Nephron progenitor cell (in vitro differentiated cells): ENCODE data around the gene SPAM1.
"Not testable (repeated sequence)": the region's sequence is repeated elsewhere in the genome, so short reads cannot be mapped to it uniquely, and the experiment has no call there.

ENCODE experiments used
- DNase-seq: peaks from one replicate; pipeline ENCODE4 v3.0.0; 2021
- H3K27ac Mint-ChIP-seq: 2 replicates; pipeline ENCODE4 v1.8.0; 2021; ENCODE audit warnings: mild to moderate bottlenecking, moderate library complexity, mixed read lengths
- H3K27me3 Mint-ChIP-seq: 2 replicates; pipeline ENCODE4 v1.8.0; 2021; ENCODE audit warnings: mild to moderate bottlenecking, low read depth, mixed read lengths; ENCODE audit not compliant: poor library complexity
- H3K36me3 Mint-ChIP-seq: 2 replicates; pipeline ENCODE4 v1.8.0; 2021; ENCODE audit warnings: low read depth, mixed read lengths
- H3K4me1 Mint-ChIP-seq: 2 replicates; pipeline ENCODE4 v1.8.0; 2021; ENCODE audit warnings: mixed read lengths
- H3K4me3 Mint-ChIP-seq: 2 replicates; pipeline ENCODE4 v1.8.0; 2021; ENCODE audit warnings: mild to moderate bottlenecking, moderate library complexity, mixed read lengths
- H3K9me3 Mint-ChIP-seq: 2 replicates; pipeline ENCODE4 v1.8.0; 2021; ENCODE audit warnings: mild to moderate bottlenecking, moderate library complexity, mixed read lengths
- TF ChIP-seq, protein P1 (sequence below): fragments of 200-600 bp; sonication (generic); IDR thresholded peaks from 2 replicates; pipeline ENCODE4 v1.5.0; 2021; ENCODE audit warnings: antibody characterized with exemption

SPAM1 gene

DNA sequence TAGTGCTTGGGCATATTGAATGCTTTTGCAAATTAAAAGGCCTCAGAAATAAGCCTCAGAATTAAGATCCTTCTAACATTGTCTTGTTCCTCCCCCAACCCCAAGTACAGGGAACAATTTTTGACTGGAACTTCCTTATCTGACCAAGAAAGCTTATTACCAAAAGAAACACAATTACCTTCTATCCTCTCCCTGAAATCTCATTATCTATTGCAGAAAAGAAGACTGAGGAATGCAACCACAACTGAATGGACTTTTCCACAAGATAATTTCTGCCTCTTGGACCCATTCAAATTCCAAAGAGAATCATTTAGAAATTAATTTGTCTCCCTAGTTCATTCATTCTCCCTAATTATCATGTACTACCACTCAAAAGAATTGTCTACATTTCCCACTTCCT, 36.8 kb upstream of the SPAM1 start:
- TF ChIP-seq, protein P1, sequence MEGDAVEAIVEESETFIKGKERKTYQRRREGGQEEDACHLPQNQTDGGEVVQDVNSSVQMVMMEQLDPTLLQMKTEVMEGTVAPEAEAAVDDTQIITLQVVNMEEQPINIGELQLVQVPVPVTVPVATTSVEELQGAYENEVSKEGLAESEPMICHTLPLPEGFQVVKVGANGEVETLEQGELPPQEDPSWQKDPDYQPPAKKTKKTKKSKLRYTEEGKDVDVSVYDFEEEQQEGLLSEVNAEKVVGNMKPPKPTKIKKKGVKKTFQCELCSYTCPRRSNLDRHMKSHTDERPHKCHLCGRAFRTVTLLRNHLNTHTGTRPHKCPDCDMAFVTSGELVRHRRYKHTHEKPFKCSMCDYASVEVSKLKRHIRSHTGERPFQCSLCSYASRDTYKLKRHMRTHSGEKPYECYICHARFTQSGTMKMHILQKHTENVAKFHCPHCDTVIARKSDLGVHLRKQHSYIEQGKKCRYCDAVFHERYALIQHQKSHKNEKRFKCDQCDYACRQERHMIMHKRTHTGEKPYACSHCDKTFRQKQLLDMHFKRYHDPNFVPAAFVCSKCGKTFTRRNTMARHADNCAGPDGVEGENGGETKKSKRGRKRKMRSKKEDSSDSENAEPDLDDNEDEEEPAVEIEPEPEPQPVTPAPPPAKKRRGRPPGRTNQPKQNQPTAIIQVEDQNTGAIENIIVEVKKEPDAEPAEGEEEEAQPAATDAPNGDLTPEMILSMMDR: no peak
- H3K9me3 Mint-ChIP-seq: peaks cover 15% of the 10 kb centered on the region
- H3K27ac Mint-ChIP-seq: no peak overlapping the region
- DNase-seq: no peak
- H3K27me3 Mint-ChIP-seq: no peaks in the 10 kb centered on the region
- H3K36me3 Mint-ChIP-seq: no peaks in the 10 kb centered on the region
- no peak overlapping the region for H3K4me3 Mint-ChIP-seq
- peaks cover 4% of the 10 kb centered on the region for H3K4me1 Mint-ChIP-seq

DNA sequence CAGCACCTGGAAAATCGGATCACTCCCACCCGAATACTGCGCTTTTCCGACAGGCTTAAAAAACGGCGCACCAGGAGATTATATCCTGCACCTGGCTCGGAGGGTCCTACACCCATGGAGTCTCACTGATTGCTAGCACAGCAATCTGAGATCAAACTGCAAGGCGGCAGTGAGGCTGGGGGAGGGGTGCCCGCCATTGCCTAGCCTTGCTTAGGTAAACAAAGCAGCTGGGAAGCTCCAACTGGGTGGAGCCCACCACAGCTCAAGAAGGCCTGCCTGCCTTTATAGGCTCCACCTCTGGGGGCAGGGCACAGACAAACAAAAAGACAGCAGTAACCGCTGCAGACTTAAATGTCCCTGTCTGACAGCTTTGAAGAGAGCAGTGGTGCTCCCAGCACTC, 30.3 kb upstream of the SPAM1 start:
- not testable (repeated sequence) for H3K4me1 Mint-ChIP-seq, H3K27ac Mint-ChIP-seq, H3K36me3 Mint-ChIP-seq, DNase-seq, H3K4me3 Mint-ChIP-seq, H3K27me3 Mint-ChIP-seq
- H3K9me3 Mint-ChIP-seq: peaks cover 46% of the 10 kb centered on the region

DNA sequence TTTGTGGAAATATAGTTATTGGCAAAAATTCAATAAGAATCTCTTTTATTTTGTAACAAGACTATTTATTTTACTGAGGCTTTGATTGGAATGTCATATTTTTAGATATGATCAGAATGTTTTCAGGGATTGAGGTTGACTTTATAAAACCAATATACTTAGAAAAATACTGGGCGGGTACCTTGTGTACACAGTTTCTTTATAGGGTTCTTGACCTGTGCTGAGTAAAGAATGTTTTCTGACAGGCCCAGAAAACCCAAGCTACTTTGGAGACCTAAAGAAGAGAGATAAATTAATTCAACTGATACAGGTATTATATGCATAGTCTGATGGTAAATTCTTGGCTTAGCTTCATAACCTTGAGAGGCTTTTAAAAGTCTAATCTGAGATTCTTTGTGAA, 23.9 kb upstream of the SPAM1 start:
- H3K4me1 Mint-ChIP-seq: no peaks in the 10 kb centered on the region
- no peaks in the 10 kb centered on the region for H3K27me3 Mint-ChIP-seq
- no peak for DNase-seq
- no peak overlapping the region for H3K4me3 Mint-ChIP-seq
- peaks cover 14% of the 10 kb centered on the region for H3K9me3 Mint-ChIP-seq
- H3K36me3 Mint-ChIP-seq: no peaks in the 10 kb centered on the region
- TF ChIP-seq, protein P1: no peak
- H3K27ac Mint-ChIP-seq: no peak overlapping the region

DNA sequence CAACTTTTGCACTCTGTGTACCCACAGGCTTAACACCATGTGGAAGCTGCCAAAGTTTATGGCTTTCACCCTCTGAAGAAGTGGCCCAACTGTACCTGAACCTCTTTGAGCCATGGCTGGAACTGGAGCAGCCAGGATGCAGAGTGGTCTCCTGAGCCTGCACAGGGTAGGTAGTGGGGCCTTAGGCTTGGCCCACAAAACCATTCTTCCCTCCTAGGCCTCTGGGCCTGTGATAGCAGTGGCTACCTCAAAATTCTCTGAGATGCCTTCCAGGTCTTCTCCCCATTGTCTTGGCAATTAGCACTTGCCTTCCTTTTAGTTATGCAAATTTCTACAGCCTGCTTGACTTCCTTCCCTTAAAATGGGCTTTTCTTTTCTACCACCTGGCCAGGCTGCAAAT, 19.3 kb upstream of the SPAM1 start:
- no peak for DNase-seq
- no peaks in the 10 kb centered on the region for H3K4me1 Mint-ChIP-seq
- no peak overlapping the region for H3K27ac Mint-ChIP-seq
- H3K4me3 Mint-ChIP-seq: no peak overlapping the region
- H3K9me3 Mint-ChIP-seq: no peaks in the 10 kb centered on the region
- H3K27me3 Mint-ChIP-seq: no peaks in the 10 kb centered on the region
- TF ChIP-seq, protein P1: no peak
- H3K36me3 Mint-ChIP-seq: no peaks in the 10 kb centered on the region

DNA sequence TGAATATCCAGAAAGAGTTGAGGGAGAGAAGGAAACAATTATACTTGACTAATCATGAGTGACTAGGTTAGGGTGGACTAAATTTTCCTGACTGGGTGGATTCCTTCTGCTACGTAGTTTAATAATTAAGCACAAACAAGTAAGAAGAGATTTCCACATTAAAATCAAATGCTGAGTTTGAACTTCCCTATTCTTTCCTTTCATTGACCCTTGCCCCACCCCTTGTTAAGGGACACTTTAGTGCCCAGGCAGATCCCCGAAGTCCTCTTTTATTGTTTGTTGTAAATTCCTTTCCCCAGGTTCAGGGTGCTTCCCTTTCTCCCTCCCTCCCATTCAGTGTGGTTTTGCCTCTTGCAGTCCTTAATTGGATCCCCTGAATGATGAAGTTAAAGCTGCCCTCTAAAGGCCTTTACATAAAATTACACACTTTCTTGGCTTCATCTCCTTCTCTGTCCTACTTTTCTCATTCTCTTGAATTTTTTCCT, 8.8 kb upstream of the SPAM1 start:
- H3K27ac Mint-ChIP-seq: no peak overlapping the region
- TF ChIP-seq, protein P1: peak; percentile 36

DNA sequence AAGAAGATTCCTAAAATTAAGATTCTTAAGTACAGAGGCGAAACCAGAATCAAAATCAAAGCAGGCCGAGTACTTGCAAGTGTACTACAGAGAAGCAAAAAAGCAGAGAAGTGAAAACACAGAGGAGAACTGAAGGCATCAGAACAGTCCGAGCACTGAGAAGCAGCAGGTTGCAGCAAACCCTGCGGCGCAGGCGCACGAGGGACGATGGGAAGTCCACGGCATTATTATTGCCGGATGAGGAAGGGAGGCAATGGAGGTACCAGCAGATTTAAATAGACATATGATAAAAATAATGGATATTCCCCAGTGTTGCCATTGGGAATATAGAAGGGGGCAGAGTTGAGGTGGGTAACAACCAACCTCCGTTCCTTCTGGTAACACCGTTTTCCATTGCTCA, 7.2 kb upstream of the SPAM1 start:
- no peak overlapping the region for H3K4me3 Mint-ChIP-seq
- no peaks in the 10 kb centered on the region for H3K27me3 Mint-ChIP-seq
- TF ChIP-seq, protein P1: no peak
- no peak for DNase-seq
- H3K36me3 Mint-ChIP-seq: no peaks in the 10 kb centered on the region
- H3K4me1 Mint-ChIP-seq: peaks cover 6% of the 10 kb centered on the region
- no peaks in the 10 kb centered on the region for H3K9me3 Mint-ChIP-seq
- H3K27ac Mint-ChIP-seq: peak overlapping the region; percentile 1

More for the DNA sequence above, 8.8 kb upstream of the SPAM1 start:
- Mint-ChIP-seq H3K27me3 (no peaks in the 10 kb centered on the region), H3K9me3 (no peaks in the 10 kb centered on the region), H3K4me3 (no peak overlapping the region), H3K36me3 (no peaks in the 10 kb centered on the region), H3K4me1 (peaks cover 6% of the 10 kb centered on the region)
- DNase-seq: no peak
